Measurements from ENCODE around the gene TEX48.

- TF ChIP-seq CTCF (IDR thresholded peaks at IDR 0.05; ENCODE audit: low read length) (peak; percentile 61), EZH2 (IDR thresholded peaks at IDR 0.05; ENCODE audit: borderline replicate concordance, low read length) (no peak)
These were observed at the start of gene TEX48 for GRCh38 chr9:114681594-114682332.

All from OCI-LY1 (cell line).